Neutrophil (primary cell): ENCODE results near the gene GALNT17.

ENCODE experiments used
- H3K27ac ChIP-seq: fragments of 200-600 bp; sonication (generic); 2 replicates; pipeline ENCODE4 v1.5.1; 2016; ENCODE audit warnings: mild to moderate bottlenecking, moderate library complexity
- H3K27me3 ChIP-seq: fragments of 200-600 bp; sonication (generic); 2 replicates; pipeline ENCODE4 v1.6.0; 2016; ENCODE audit warnings: mild to moderate bottlenecking
- H3K36me3 ChIP-seq: fragments of 200-600 bp; sonication (generic); 2 replicates; pipeline ENCODE4 v1.5.1; 2017
- H3K4me1 ChIP-seq, 2 experiments: fragments of 200-600 bp in 1 of 2; sonication (generic) in 1 of 2; 1 replicate in 1 of 2; 2 replicates in 1 of 2; pipeline versions ENCODE4 v1.5.1 to v1.6.1; 2013 to 2016; ENCODE audit warnings: low read depth in 1 of 2, low read length in 1 of 2, mild to moderate bottlenecking in 1 of 2, moderate library complexity in 1 of 2; ENCODE audit not compliant: control insufficient read depth in 1 of 2, insufficient read depth in 1 of 2
- H3K4me3 ChIP-seq, 2 experiments: fragments of 200-600 bp in 1 of 2; sonication (generic) in 1 of 2; 1 replicate in 1 of 2; 2 replicates in 1 of 2; pipeline ENCODE4 v1.5.1; 2013 to 2016; ENCODE audit warnings: low read depth in 1 of 2, low read length in 1 of 2, mild to moderate bottlenecking in 1 of 2, moderate library complexity in 1 of 2
- H3K9me3 ChIP-seq: fragments of 200-600 bp; sonication (generic); 2 replicates; pipeline ENCODE4 v1.5.1; 2016
- CTCF ChIP-seq: fragments of 200-600 bp; sonication (generic); IDR thresholded peaks from 2 replicates; pipeline ENCODE4 v1.5.1; 2016; ENCODE audit warnings: antibody characterized with exemption

Gene GALNT17

GRCh38 chr7:71601851-71602250 lies 469.9 kb downstream of the GALNT17 start:
- Histone ChIP-seq H3K27ac (no peak overlapping the region), H3K36me3 (no peaks in the 10 kb centered on the region), H3K4me1 (no peaks in the 10 kb centered on the region), H3K4me3 (no peak overlapping the region), H3K9me3 (no peaks in the 10 kb centered on the region), H3K27me3 (no peaks in the 10 kb centered on the region)
- no peak for TF ChIP-seq CTCF

- H3K27ac ChIP-seq = no peak overlapping the region
- no peaks in the 10 kb centered on the region for H3K4me1 ChIP-seq
- H3K36me3 ChIP-seq = no peaks in the 10 kb centered on the region
- H3K9me3 ChIP-seq = no peaks in the 10 kb centered on the region
- H3K4me3 ChIP-seq = no peak overlapping the region
- H3K27me3 ChIP-seq = no peaks in the 10 kb centered on the region
- TF ChIP-seq CTCF = no peak
These were observed 473.0 kb downstream of the GALNT17 start for GRCh38 chr7:71604818-71605414.

GRCh38 chr7:71611986-71612385 lies 480.0 kb downstream of the GALNT17 start:
- no peak for TF ChIP-seq CTCF

GRCh38 chr7:71612911-71613310 lies 481.0 kb downstream of the GALNT17 start:
- no peak overlapping the region for H3K4me3 ChIP-seq
- no peaks in the 10 kb centered on the region for H3K4me1 ChIP-seq
- H3K27ac ChIP-seq = no peak overlapping the region
- H3K36me3 ChIP-seq = no peaks in the 10 kb centered on the region
- TF ChIP-seq CTCF = no peak
- no peaks in the 10 kb centered on the region for H3K27me3 ChIP-seq
- no peaks in the 10 kb centered on the region for H3K9me3 ChIP-seq

More at GRCh38 chr7:71611986-71612385, 480.0 kb downstream of the GALNT17 start:
- Histone ChIP-seq H3K27ac (no peak overlapping the region), H3K36me3 (no peaks in the 10 kb centered on the region), H3K4me1 (no peaks in the 10 kb centered on the region), H3K4me3 (no peak overlapping the region), H3K27me3 (no peaks in the 10 kb centered on the region), H3K9me3 (no peaks in the 10 kb centered on the region)

GRCh38 chr7:71613313-71613712 lies 481.4 kb downstream of the GALNT17 start:
- no peaks in the 10 kb centered on the region for H3K27me3 ChIP-seq
- no peak overlapping the region for H3K27ac ChIP-seq
- no peaks in the 10 kb centered on the region for H3K36me3 ChIP-seq
- no peak overlapping the region for H3K4me3 ChIP-seq
- no peaks in the 10 kb centered on the region for H3K9me3 ChIP-seq
- TF ChIP-seq CTCF = no peak
- no peaks in the 10 kb centered on the region for H3K4me1 ChIP-seq
